HuH-7 (cell line): ENCODE results near the gene TNRC18.
"Not testable (repeated sequence)": the region's sequence is repeated elsewhere in the genome, so short reads cannot be mapped to it uniquely, and the experiment has no call there.

Experiments
- DNase-seq: peaks from one replicate; pipeline ENCODE4 v3.0.0; 2011; ENCODE audit warnings: low spot score

Gene TNRC18

DNA sequence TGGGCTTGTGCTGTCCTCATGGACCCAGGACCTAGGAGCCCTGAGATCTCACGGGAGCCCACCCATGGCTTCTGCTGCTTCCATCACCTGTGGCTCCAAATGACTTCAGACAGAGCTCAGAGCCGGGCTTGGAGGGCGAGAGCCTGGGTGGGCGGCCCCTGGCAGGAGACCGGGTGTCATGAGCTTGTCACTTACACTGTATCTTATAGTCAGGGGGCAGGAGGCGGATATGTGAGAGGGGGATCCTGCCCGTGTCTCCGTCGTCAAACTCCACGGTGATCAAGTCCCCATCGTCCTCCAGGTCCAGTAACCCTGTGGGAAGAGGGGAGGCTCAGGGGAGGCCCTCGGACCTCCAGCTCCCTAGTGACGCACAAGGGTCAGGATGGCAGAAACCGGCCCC, 107.9 kb downstream of the TNRC18 start:
- DNase-seq = no peak

DNA sequence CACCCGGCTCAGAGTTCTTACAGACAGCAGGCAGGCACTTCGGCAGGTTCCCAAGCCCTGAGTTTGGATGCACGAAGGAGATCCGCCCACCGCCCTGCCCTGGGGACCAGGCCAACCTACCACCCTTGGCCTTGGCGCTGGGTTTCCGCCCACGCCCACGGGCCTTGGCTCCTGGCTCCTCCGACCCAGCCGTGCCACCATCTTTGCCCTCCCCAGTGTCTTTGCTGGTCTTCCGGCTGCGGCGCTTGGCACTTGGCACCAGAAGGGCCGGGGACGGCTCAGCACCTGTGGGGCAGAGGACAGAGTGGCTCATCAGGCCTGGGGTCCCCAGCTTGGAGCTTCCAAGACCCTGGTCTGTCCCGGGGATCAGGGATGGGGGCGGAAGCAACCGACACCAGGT, 108.8 kb downstream of the TNRC18 start:
- DNase-seq = no peak

- DNase-seq = not testable (repeated sequence)
Measured at GRCh38 chr7:5313076-5313885, 110.4 kb downstream of the TNRC18 start.

DNA sequence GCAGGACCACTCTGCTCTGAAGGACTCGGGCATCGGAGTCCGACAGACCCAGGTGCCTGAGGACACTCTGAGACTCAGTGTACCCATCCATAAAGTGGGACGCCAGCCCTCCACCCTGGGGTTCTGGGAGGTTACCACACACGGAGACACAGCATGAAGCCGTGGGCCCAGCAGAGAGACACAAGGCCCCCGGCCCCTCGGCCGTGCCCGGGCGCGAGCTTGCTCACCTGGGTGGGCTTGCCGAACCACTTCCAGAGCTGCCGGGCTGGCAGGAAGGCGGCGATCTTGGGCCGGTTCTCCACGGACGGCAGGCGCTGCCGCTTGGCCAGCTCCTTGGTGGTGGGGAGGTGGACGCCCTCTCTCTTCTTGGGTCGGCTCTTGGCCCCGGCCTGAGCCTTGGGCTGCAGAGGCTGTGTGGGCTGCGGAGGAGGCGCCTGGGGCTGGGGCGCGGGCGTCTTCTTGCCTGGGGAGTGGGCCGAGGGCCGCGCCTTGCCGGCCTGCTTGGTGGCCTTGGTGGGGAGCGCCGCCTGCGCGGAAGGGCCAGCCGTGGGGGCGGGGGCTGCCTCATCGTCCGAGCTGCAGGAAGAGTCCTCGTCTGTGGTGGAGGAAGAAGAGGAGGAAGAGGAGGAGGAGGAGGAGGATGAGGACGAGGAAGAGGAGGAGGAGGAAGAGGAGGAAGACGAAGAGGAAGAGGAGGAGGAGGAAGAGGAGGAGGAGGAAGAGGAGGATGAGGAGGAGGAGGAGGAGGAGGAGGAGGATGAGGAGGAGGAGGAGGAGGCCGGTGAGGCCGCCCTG, 111.2 kb downstream of the TNRC18 start:
- not testable (repeated sequence) for DNase-seq

- no peak for DNase-seq
Measured at GRCh38 chr7:5310822-5311405, 112.7 kb downstream of the TNRC18 start.

DNA sequence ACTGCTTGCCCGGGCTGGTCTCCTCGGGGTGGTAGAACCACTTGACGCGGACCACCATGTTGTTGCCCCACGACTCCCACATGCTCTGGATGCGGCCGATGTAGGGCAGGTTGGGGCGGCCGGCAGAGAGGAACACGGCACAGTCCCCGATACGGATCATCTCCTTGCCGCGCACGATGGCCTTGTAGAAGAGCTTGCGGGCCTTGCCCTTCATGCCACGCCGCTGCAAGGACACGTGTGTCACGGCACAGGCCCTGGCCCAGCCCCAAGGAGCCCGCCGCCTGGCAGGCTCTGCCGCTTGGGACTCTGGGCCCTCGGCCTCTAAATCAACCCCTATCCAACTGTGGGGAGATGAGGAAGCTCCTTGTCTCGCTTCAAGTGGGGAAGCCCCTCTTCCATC, 114.5 kb downstream of the TNRC18 start:
- no peak for DNase-seq

DNA sequence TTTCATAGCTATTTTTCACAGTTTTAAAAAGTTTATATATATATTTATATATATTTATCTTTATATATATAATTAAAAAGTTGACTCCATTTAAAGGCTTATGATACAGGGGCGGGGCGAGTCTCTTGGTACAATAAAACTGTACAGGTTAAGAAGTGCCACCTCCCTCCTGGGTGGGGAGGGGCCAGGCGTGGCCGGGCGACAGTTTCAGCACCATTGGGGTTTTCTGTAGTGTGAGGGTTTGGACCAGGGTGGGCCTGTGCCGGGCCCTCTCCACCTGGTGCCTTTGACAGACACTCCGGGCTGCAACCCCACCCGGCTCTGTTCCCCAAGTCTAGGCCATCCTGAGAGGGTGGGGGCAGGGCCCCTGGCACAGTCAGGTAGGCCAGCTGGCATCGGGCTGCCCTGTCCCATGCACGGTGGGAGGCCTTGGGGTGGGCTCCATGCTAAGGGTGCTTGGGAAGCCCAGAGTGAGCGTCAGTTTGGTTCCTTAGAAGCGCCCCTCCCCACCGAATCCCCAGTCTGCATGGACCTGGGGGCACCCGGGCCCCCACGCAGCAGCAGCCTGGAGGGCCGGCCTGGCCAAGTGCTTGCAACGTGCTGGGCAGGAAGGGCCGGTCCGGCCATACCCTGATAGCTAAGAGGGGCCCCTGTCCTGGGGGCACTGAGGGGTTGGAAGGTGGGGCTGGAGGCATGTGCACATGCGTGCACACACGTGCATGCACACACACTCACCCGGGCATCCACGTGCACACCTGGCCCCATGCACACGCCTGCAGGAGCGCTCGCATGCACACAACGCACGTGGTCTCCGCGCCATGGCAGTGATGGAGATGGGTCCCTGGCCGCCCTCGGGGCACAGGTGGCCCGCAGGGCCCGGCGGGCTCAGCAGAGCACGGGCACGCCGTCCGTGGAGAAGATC, 116.2 kb downstream of the TNRC18 start:
- DNase-seq = not testable (repeated sequence)

DNA sequence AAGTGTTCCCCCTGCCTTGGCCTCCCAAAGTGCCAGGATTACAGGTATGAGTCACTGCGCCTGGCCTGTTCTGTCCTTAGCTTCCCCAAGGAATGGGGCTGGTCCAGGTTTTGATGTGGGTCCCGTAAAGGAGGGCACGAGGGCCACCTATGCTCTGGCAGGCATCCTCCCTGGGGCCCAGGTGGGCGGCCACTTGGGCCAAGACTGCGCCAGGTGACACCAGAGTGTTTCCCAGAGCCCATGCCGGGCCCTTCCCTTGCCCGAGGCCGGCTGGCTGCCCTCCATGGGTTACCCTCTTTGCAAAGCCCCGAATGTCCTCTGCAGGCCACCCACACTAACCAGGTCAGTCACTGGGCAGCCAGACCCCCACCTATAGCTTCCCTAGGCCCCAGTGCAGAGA, 118.6 kb downstream of the TNRC18 start:
- not testable (repeated sequence) for DNase-seq

- DNase-seq = no peak
Measured at GRCh38 chr7:5303591-5304505, 119.8 kb downstream of the TNRC18 start.

- DNase-seq = no peak
Measured at GRCh38 chr7:5303061-5303460, 120.6 kb downstream of the TNRC18 start.

DNA sequence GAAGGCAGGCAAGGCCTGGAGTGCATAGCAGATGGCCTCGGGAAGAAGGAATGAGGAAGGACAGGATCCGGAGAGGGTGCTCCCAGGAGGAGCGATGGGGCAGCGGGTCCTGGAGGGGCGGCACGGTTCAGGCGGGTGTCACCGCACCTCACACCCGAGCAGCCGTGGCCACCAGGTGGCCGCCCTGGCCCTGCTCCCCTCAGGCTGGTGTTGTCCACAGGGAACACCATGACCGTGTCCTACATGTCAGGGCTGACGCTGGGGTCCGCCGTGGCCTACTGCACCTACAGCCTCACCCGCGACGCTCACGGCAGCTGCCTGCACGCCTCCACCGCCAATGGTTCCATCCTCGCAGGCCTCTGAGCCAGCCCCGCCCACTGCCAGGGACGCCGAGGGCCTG, 121.1 kb downstream of the TNRC18 start:
- DNase-seq = no peak

GRCh38 chr7:5300366-5300765, 123.3 kb downstream of the TNRC18 start:
- no peak for DNase-seq

DNA sequence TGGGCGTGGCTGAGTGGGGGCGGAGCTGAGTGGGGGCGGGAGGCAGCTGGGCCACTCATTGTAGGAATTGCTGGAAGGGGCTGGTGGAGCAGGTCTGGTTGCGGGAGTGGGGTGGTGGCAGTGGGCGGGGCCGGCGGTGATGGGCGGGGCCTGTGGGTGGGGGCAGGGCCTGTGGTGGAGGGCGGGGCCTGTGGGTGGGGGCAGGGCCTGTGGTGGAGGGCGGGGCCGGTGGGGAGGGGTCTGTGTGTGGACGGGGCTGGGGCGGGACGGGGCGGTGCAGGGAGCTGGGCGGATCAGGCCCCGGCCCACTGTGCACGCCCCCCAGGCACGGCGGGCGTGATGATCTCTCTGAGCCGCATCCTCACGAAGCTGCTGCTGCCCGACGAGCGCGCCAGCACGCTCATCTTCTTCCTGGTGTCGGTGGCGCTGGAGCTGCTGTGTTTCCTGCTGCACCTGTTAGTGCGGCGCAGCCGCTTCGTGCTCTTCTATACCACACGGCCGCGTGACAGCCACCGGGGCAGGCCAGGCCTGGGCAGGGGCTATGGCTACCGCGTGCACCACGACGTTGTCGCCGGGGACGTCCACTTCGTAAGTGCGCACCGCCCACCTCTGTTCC, 126.9 kb downstream of the TNRC18 start:
- no peak for DNase-seq

DNA sequence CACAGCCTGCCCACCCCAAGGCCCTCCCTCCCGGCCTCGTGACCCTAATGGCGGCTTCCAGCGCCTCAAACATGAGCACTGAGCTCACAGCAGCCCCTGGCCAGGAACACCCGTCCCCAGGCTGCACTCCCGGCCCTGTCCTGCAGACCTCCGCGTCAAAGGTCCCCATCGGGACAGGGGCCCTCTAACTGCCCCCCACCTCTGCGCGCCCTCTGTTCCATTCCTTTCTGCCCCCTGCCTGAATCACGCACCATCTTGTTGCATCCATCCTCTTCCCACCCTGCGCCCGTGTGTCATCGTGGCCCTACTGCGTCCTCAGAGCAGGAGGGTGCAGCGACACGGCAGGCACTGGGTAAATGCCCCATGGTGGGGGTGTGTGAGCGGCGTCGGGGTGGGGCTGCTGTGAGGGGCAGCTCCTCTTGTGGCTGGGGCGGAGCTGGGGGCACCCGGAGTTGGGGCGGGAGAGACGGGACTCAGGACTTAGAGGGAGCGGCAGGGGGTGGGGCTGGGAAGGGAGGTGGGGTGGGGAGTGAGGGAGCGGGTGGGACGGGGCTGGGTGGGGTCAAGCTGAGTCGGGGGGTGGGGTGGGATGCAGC, 127.5 kb downstream of the TNRC18 start:
- DNase-seq = no peak

GRCh38 chr7:5295039-5296014, 128.3 kb downstream of the TNRC18 start:
- DNase-seq = no peak

- no peak for DNase-seq
Measured at GRCh38 chr7:5294169-5294987, 129.3 kb downstream of the TNRC18 start.

GRCh38 chr7:5291711-5292335, 131.8 kb downstream of the TNRC18 start:
- not testable (repeated sequence) for DNase-seq
